H9 (cell line): ENCODE data around the gene NAP1L5. TPM values are rescaled to one million over a fixed set of nuclear protein-coding genes. Genes with fewer than 3 reads are reported as not detected.

ENCODE experiments used
- DNase-seq: peaks from one replicate; pipeline ENCODE4 v3.0.0-alpha.2; 2017
- H2AFZ ChIP-seq: one replicate; pipeline ENCODE4 v1.6.1; 2013; ENCODE audit warnings: mild to moderate bottlenecking, low read length, control low read depth, moderate library complexity
- H2AK5ac ChIP-seq: 2 replicates; pipeline ENCODE4 v1.6.1; 2013; ENCODE audit warnings: low read length, control low read depth, mixed read lengths; ENCODE audit not compliant: insufficient read length
- H2BK120ac ChIP-seq: one replicate; pipeline ENCODE4 v1.6.1; 2013; ENCODE audit warnings: low read depth, mild to moderate bottlenecking, low read length, control low read depth, inconsistent platforms; ENCODE audit not compliant: poor library complexity, severe bottlenecking
- H2BK12ac ChIP-seq: 2 replicates; pipeline ENCODE4 v1.6.1; 2013; ENCODE audit warnings: low read length, control low read depth, mixed read lengths, low read depth; ENCODE audit not compliant: insufficient read length
- H2BK15ac ChIP-seq: 2 replicates; pipeline ENCODE4 v1.6.1; 2013; ENCODE audit warnings: low read depth, low read length, control low read depth
- H2BK20ac ChIP-seq: one replicate; pipeline ENCODE4 v1.6.1; 2013; ENCODE audit warnings: low read depth, mild to moderate bottlenecking, low read length, control low read depth, inconsistent platforms; ENCODE audit not compliant: poor library complexity, severe bottlenecking
- H2BK5ac ChIP-seq: 2 replicates; pipeline ENCODE4 v1.6.1; 2013; ENCODE audit warnings: low read length, control low read depth, mixed read lengths; ENCODE audit not compliant: insufficient read length
- H3K14ac ChIP-seq: 2 replicates; pipeline ENCODE4 v1.6.1; 2013; ENCODE audit warnings: low read length, control low read depth; ENCODE audit not compliant: insufficient read depth
- H3K18ac ChIP-seq: 2 replicates; pipeline ENCODE4 v1.6.1; 2013; ENCODE audit warnings: low read depth, mild to moderate bottlenecking, mixed read lengths, low read length, control low read depth; ENCODE audit not compliant: insufficient read length
- H3K23ac ChIP-seq: 2 replicates; pipeline ENCODE4 v1.6.1; 2013; ENCODE audit warnings: low read length, control low read depth, mixed read lengths, low read depth; ENCODE audit not compliant: insufficient read length
- H3K23me2 ChIP-seq: 2 replicates; pipeline ENCODE4 v1.6.1; 2013; ENCODE audit warnings: low read depth, mild to moderate bottlenecking, mixed read lengths, low read length, control low read depth; ENCODE audit not compliant: insufficient read length, poor library complexity, severe bottlenecking
- H3K27ac ChIP-seq: 2 replicates; pipeline ENCODE4 v1.5.1; 2013; ENCODE audit warnings: low read length, control low read depth, mixed read lengths, low read depth; ENCODE audit not compliant: insufficient read length
- H3K27me3 ChIP-seq: 2 replicates; pipeline ENCODE4 v1.6.1; 2013; ENCODE audit warnings: low read length, control low read depth, inconsistent platforms; ENCODE audit not compliant: insufficient read depth
- H3K4ac ChIP-seq: 2 replicates; pipeline ENCODE4 v1.6.1; 2013; ENCODE audit warnings: low read depth, mild to moderate bottlenecking, control low read depth, inconsistent platforms, low read length, moderate library complexity
- H3K4me1 ChIP-seq: 2 replicates; pipeline ENCODE4 v1.6.1; 2013; ENCODE audit warnings: low read length, control low read depth, inconsistent platforms; ENCODE audit not compliant: insufficient read depth
- H3K4me2 ChIP-seq: 2 replicates; pipeline ENCODE4 v1.6.1; 2013; ENCODE audit warnings: low read length, control low read depth, mixed read lengths; ENCODE audit not compliant: insufficient read length, insufficient read depth
- H3K56ac ChIP-seq: 2 replicates; pipeline ENCODE4 v1.6.1; 2013; ENCODE audit warnings: low read depth, mild to moderate bottlenecking, mixed read lengths, low read length, control low read depth; ENCODE audit not compliant: insufficient read length
- H3K79me1 ChIP-seq: 2 replicates; pipeline ENCODE4 v1.6.1; 2013; ENCODE audit warnings: low read depth, mild to moderate bottlenecking, moderate library complexity, low read length, control low read depth, inconsistent platforms; ENCODE audit not compliant: insufficient read depth, poor library complexity, severe bottlenecking
- H3K79me2 ChIP-seq: 2 replicates; pipeline ENCODE4 v1.6.1; 2013; ENCODE audit warnings: low read length, control low read depth, inconsistent platforms; ENCODE audit not compliant: insufficient read depth
- H3K9ac ChIP-seq: 2 replicates; pipeline ENCODE4 v1.6.1; 2013; ENCODE audit warnings: low read length, control low read depth, mixed read lengths; ENCODE audit not compliant: insufficient read length; ENCODE audit errors: extremely low read depth
- H3K9me3 ChIP-seq: one replicate; pipeline ENCODE4 v1.6.1; 2013; ENCODE audit warnings: low read depth, low read length, inconsistent platforms; ENCODE audit not compliant: control insufficient read depth
- H3T11ph ChIP-seq: one replicate; pipeline ENCODE4 v1.6.1; 2013; ENCODE audit warnings: mild to moderate bottlenecking, low read length, control low read depth, inconsistent platforms
- H4K20me1 ChIP-seq: one replicate; pipeline ENCODE4 v1.6.1; 2013; ENCODE audit not compliant: control insufficient read depth, insufficient read length, insufficient read depth
- H4K5ac ChIP-seq: 2 replicates; pipeline ENCODE4 v1.6.1; 2013; ENCODE audit warnings: low read depth, mild to moderate bottlenecking, mixed read lengths, low read length, control low read depth; ENCODE audit not compliant: insufficient read length
- H4K8ac ChIP-seq: replicated peaks from 2 replicates; pipeline ENCODE4 v1.6.1; 2013; ENCODE audit warnings: low read length, control low read depth, mixed read lengths, low read depth; ENCODE audit not compliant: insufficient read length
- H4K91ac ChIP-seq: 2 replicates; pipeline ENCODE4 v1.6.1; 2013; ENCODE audit warnings: low read depth, mild to moderate bottlenecking, moderate library complexity, mixed read lengths, low read length, control low read depth; ENCODE audit not compliant: insufficient read length
- H3K27ac Mint-ChIP-seq, 3 experiments: 2 replicates in 2 of 3; 3 replicates in 1 of 3; pipeline ENCODE4 v1.8.0; 2020 to 2021; ENCODE audit warnings: mixed read lengths in 3 of 3, mild to moderate bottlenecking in 1 of 3, moderate library complexity in 1 of 3
- H3K27me3 Mint-ChIP-seq: 2 replicates; pipeline ENCODE4 v1.8.0; 2021; ENCODE audit warnings: low read depth, mild to moderate bottlenecking, moderate library complexity, mixed read lengths
- H3K36me3 Mint-ChIP-seq, 3 experiments: 2 replicates in 2 of 3; 3 replicates in 1 of 3; pipeline ENCODE4 v1.8.0; 2020 to 2021; ENCODE audit warnings: low read depth in 3 of 3, mixed read lengths in 3 of 3; ENCODE audit not compliant: insufficient read depth in 1 of 3
- H3K4me1 Mint-ChIP-seq, 2 experiments: 2 replicates each; pipeline ENCODE4 v1.8.0; 2020; ENCODE audit warnings: mixed read lengths in 2 of 2
- H3K4me3 Mint-ChIP-seq, 2 experiments: 2 replicates in 1 of 2; 3 replicates in 1 of 2; pipeline ENCODE4 v1.8.0; 2020 to 2021; ENCODE audit warnings: mild to moderate bottlenecking in 2 of 2, mixed read lengths in 2 of 2, moderate library complexity in 1 of 2
- H3K9me3 Mint-ChIP-seq, 2 experiments: 2 replicates in 1 of 2; 3 replicates in 1 of 2; pipeline ENCODE4 v1.8.0; 2020; ENCODE audit warnings: mild to moderate bottlenecking in 2 of 2, mixed read lengths in 2 of 2, moderate library complexity in 1 of 2
- WGBS: extraction: QIAGEN DNeasy Blood & Tissue Kit; methylation state at CpG from one replicate; pipeline ENCODE4 v1.1.7; 2013; ENCODE audit warnings: missing lambda C conversion rate, low lambda C conversion rate, mixed read lengths; ENCODE audit not compliant: insufficient read length; ENCODE audit errors: extremely low coverage; 5-methylcytosine and 5-hydroxymethylcytosine counted together
- total RNA-seq: library from RNA; stranded (reverse); gene quantifications from 2 replicates; pipeline ENCODE4 v1.2.1, GENCODE V29; 2021
- TF ChIP-seq, protein P1 (sequence below): fragments of 200-600 bp; sonication (generic); conservative IDR thresholded peaks from 3 replicates; pipeline ENCODE4 v1.8.0; 2021; ENCODE audit warnings: antibody characterized with exemption, mild to moderate bottlenecking

NAP1L5 gene
- total RNA-seq, 1 experiment from 2014 or later = 2.2 TPM

DNA sequence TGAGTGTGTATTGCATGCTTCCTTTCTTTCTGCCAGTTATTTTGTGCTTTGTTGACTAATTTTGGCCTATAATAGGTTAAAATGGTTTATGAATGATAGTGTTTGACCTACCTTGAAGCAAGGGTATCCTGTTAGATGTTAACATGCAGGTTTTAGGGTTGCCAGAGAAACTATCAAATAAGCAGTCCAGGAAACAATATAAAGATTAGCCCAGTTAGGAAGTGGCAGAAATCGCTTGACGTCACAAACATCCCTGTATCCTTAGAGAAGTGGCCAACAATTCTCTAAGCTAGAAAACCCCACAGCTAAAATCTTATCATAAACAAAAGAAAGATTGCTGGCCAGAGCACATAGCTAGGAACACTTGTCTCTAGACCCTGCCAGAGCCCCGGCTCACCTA is 3.8 kb downstream of the NAP1L5 start:
- Histone ChIP-seq H2BK120ac (no peak overlapping the region), H3K79me1 (no peaks in the 10 kb centered on the region), H3K56ac (no peak overlapping the region), H2AFZ (no peak overlapping the region), H3K23me2 (no peaks in the 10 kb centered on the region), H3K4me1 (no peaks in the 10 kb centered on the region), H3K9ac (no peak overlapping the region), H4K8ac (no peak overlapping the region), H2BK12ac (no peak overlapping the region), H2BK15ac (no peak overlapping the region), H3K23ac (no peak overlapping the region), H3K9me3 (no peaks in the 10 kb centered on the region), H3K27me3 (no peaks in the 10 kb centered on the region), H3K27ac (no peak overlapping the region), H3K4ac (no peak overlapping the region), H3K79me2 (no peaks in the 10 kb centered on the region), H2BK5ac (no peak overlapping the region), H4K5ac (no peak overlapping the region), H3K14ac (no peak overlapping the region), H3K4me2 (no peak overlapping the region), H3K18ac (no peak overlapping the region), H4K20me1 (no peaks in the 10 kb centered on the region), H4K91ac (no peak overlapping the region), H2AK5ac (no peak overlapping the region), H3T11ph (no peak overlapping the region), H2BK20ac (no peak overlapping the region)
- Mint-ChIP-seq H3K36me3 (peaks cover 0 to 4% (median 0%) of the 10 kb centered on the region in 3 experiments; a peak in 1 of 7 replicates), H3K9me3 (no peaks in the 10 kb centered on the region), H3K4me1 (peaks cover 4 to 7% of the 10 kb centered on the region in 2 experiments; a peak in 2 of 4 replicates), H3K27me3 (peaks cover 8% of the 10 kb centered on the region), H3K27ac (no peak overlapping the region; a peak in 1 of 7 replicates), H3K4me3 (no peak overlapping the region)
- DNase-seq = no peak
- WGBS = no CpG with 5 or more reads among the region's 3 CpGs
- TF ChIP-seq, protein P1, sequence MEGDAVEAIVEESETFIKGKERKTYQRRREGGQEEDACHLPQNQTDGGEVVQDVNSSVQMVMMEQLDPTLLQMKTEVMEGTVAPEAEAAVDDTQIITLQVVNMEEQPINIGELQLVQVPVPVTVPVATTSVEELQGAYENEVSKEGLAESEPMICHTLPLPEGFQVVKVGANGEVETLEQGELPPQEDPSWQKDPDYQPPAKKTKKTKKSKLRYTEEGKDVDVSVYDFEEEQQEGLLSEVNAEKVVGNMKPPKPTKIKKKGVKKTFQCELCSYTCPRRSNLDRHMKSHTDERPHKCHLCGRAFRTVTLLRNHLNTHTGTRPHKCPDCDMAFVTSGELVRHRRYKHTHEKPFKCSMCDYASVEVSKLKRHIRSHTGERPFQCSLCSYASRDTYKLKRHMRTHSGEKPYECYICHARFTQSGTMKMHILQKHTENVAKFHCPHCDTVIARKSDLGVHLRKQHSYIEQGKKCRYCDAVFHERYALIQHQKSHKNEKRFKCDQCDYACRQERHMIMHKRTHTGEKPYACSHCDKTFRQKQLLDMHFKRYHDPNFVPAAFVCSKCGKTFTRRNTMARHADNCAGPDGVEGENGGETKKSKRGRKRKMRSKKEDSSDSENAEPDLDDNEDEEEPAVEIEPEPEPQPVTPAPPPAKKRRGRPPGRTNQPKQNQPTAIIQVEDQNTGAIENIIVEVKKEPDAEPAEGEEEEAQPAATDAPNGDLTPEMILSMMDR = no peak
